Measurements from ENCODE around the gene GRIN2A. TPM values are rescaled to one million over a fixed set of nuclear protein-coding genes. Genes with fewer than 3 reads are reported as not detected.
A peak's percentile ranks its signal among the peaks of the same experiment; 100 is the strongest.

Gene GRIN2A
- total and polyA plus RNA-seq, 2 experiments from 2014 or later: 0.42 to 5.5 TPM

DNA sequence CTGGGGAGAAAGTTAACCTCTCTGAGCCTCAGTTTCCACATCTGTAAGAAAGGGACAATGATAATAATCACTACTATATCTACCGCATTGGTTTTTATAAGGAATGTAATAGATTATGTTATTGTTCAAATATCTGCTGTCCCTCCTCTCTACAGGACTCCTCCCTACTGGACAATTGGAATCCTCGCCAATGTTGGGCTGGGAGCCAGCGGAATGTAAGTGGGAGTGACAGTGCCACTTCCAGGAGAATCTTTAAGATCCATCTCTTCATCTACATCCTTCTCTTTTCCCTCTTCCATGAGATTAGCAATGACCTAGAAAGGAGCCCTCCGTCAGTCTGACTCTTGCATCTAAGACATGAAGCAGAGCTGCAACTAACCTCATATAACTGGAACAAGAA, 95.1 kb downstream of the GRIN2A start:
- Histone ChIP-seq H3K27me3 (no peaks in the 10 kb centered on the region), H3K4me1 (ENCODE audit: low read depth) (peaks cover 21% of the 10 kb centered on the region), H3K27ac (no peak overlapping the region), H3K9me3 (ENCODE audit: low read depth) (no peaks in the 10 kb centered on the region), H3K36me3 (no peaks in the 10 kb centered on the region), H3K4me3 (no peak overlapping the region)
- DNase-seq (ENCODE audit: low read depth in 1 of 2, low spot score in 1 of 2): no peak
- no peak for TF ChIP-seq CTCF (IDR thresholded peaks at IDR 0.05; ENCODE audit: low read depth, low read length)

GRCh38 chr16:10086620-10087019, 95.6 kb downstream of the GRIN2A start:
- DNase-seq (ENCODE audit: low read depth in 1 of 2, low spot score in 1 of 2): no peak
- no peak for TF ChIP-seq CTCF (IDR thresholded peaks at IDR 0.05; ENCODE audit: low read depth, low read length)
- Histone ChIP-seq H3K36me3 (no peaks in the 10 kb centered on the region), H3K27ac (no peak overlapping the region), H3K27me3 (no peaks in the 10 kb centered on the region), H3K4me1 (ENCODE audit: low read depth) (peaks cover 21% of the 10 kb centered on the region), H3K4me3 (no peak overlapping the region), H3K9me3 (ENCODE audit: low read depth) (no peaks in the 10 kb centered on the region)

- H3K4me1 ChIP-seq (ENCODE audit: low read depth): peaks cover 29% of the 10 kb centered on the region
- TF ChIP-seq CTCF (IDR thresholded peaks at IDR 0.05; ENCODE audit: low read depth, low read length): no peak
- no peak overlapping the region for H3K4me3 ChIP-seq
- peak overlapping the region; percentile 1 for H3K27ac ChIP-seq
- H3K9me3 ChIP-seq (ENCODE audit: low read depth): no peaks in the 10 kb centered on the region
- no peaks in the 10 kb centered on the region for H3K36me3 ChIP-seq
- peak in 1 of 2 donors; percentile 30 for DNase-seq (ENCODE audit: low read depth in 1 of 2, low spot score in 1 of 2)
- H3K27me3 ChIP-seq: no peaks in the 10 kb centered on the region
Observed at GRCh38 chr16:10085078-10085798, 97.0 kb downstream of the GRIN2A start.

DNA sequence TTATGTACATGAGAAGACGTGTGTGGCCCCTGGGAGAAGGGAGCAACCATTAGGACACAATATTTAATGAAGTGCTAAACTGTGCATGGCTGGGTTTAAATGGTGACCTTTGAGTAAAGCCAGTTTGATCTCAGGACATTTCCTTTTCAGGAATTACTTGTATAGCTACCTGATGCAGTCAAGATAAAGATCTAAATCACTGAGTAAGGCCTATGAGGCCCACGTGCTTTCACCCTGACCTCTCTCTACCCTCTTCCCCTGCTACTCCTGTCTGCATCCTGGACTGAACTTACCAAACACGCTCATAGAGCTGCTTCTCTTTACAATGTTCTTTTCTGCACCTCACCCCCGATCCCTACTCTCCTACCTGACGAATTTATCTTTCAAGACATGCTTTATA, 98.9 kb downstream of the GRIN2A start:
- Histone ChIP-seq H3K27me3 (no peaks in the 10 kb centered on the region), H3K4me1 (ENCODE audit: low read depth) (peaks cover 27% of the 10 kb centered on the region), H3K9me3 (ENCODE audit: low read depth) (no peaks in the 10 kb centered on the region), H3K4me3 (no peak overlapping the region), H3K27ac (no peak overlapping the region), H3K36me3 (no peaks in the 10 kb centered on the region)
- DNase-seq (ENCODE audit: low read depth in 1 of 2, low spot score in 1 of 2): no peak
- TF ChIP-seq CTCF (IDR thresholded peaks at IDR 0.05; ENCODE audit: low read depth, low read length): no peak

DNA sequence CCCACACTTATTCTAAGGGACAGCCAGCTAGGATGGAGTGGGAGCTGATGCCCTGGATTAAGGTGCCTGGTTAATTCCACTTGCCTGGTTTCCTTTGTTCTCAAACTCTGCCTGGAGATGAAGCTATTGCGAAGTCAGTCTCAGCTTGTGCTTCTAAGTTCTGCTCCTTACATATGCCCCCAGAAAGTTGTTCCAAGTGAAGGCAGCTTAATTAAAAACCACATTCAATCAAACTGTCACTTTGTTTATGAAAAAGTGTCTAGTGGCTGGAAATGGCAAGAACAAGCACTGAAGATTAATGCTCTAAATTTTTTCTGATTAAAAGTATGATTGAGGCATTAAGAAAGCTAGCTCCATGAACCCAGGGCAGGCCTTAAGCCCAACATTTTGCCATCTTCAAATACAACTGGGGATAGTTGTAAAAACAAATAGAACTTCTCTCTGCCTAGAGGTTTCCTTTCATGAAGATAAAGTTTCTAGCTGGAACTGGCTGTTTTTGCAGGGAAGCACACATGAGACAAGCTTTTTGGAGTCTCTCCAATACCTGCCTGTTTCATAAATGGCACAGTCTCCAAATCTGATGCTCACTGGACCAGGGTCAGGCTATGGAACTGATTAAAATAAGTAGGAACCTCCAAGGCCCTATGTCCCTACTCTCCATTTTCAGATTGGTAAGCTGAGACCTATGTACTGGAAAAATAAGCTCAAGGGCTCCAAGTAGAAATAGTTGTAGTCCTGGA, 100.9 kb downstream of the GRIN2A start:
- TF ChIP-seq CTCF (IDR thresholded peaks at IDR 0.05; ENCODE audit: low read depth, low read length): no peak
- Histone ChIP-seq H3K9me3 (ENCODE audit: low read depth) (no peaks in the 10 kb centered on the region), H3K4me1 (ENCODE audit: low read depth) (peaks cover 22% of the 10 kb centered on the region), H3K36me3 (no peaks in the 10 kb centered on the region), H3K4me3 (no peak overlapping the region), H3K27me3 (no peaks in the 10 kb centered on the region), H3K27ac (no peak overlapping the region)
- no peak for DNase-seq (ENCODE audit: low read depth in 1 of 2, low spot score in 1 of 2)

All from cardiac muscle cell (in vitro differentiated cells and primary cell).